NCI-H2081 treated with DMSO at 0.1 percent for 48 hours (cell line): ENCODE data around the gene RPH3AL.
"Not testable (repeated sequence)": the region's sequence is repeated elsewhere in the genome, so short reads cannot be mapped to it uniquely, and the experiment has no call there.

ENCODE experiments used
- DNase-seq: peaks from one replicate; lab custom pipeline; 2025; lab: John Stamatoyannopoulos, UW

Gene RPH3AL

GRCh38 chr17:226108-227077 lies 126.2 kb downstream of the RPH3AL start:
- DNase-seq, result no peak

GRCh38 chr17:225551-225950 lies 127.1 kb downstream of the RPH3AL start:
- no peak for DNase-seq

- DNase-seq, result not testable (repeated sequence)
Observed at GRCh38 chr17:224576-224975, 128.0 kb downstream of the RPH3AL start.

GRCh38 chr17:223723-224471 lies 128.7 kb downstream of the RPH3AL start:
- DNase-seq, result no peak

GRCh38 chr17:222172-222571 lies 130.4 kb downstream of the RPH3AL start:
- DNase-seq, result no peak

GRCh38 chr17:219696-220095 lies 132.9 kb downstream of the RPH3AL start:
- DNase-seq, result no peak

GRCh38 chr17:218432-219110 lies 134.0 kb downstream of the RPH3AL start:
- DNase-seq, result no peak

- no peak for DNase-seq
Observed at GRCh38 chr17:216625-217024, 136.0 kb downstream of the RPH3AL start.

GRCh38 chr17:215563-216478 lies 136.8 kb downstream of the RPH3AL start:
- not testable (repeated sequence) for DNase-seq

- no peak for DNase-seq
Observed at GRCh38 chr17:214881-215331, 137.7 kb downstream of the RPH3AL start.

GRCh38 chr17:213286-214105 lies 139.1 kb downstream of the RPH3AL start:
- no peak for DNase-seq

- no peak for DNase-seq
Observed at GRCh38 chr17:210402-210801, 142.2 kb downstream of the RPH3AL start.

- DNase-seq, result no peak
Observed at GRCh38 chr17:208429-208828, 144.2 kb downstream of the RPH3AL start.

- DNase-seq, result no peak
Observed at GRCh38 chr17:207775-208174, 144.8 kb downstream of the RPH3AL start.

GRCh38 chr17:206941-207560 lies 145.6 kb downstream of the RPH3AL start:
- DNase-seq, result no peak

- not testable (repeated sequence) for DNase-seq
Observed at GRCh38 chr17:206484-206883, 146.1 kb downstream of the RPH3AL start.

- no peak for DNase-seq
Observed at GRCh38 chr17:205817-206216, 146.8 kb downstream of the RPH3AL start.

- DNase-seq, result no peak
Observed at GRCh38 chr17:205148-205669, 147.4 kb downstream of the RPH3AL start.

- DNase-seq, result no peak
Observed at GRCh38 chr17:204427-205147, 148.0 kb downstream of the RPH3AL start.
